Measurements from ENCODE around the gene RHEB. TPM values are rescaled to one million over a fixed set of nuclear protein-coding genes. Genes with fewer than 3 reads are reported as not detected.

RHEB gene
- total RNA-seq, 1 donor from 2014 or later: 71.7 TPM

DNA sequence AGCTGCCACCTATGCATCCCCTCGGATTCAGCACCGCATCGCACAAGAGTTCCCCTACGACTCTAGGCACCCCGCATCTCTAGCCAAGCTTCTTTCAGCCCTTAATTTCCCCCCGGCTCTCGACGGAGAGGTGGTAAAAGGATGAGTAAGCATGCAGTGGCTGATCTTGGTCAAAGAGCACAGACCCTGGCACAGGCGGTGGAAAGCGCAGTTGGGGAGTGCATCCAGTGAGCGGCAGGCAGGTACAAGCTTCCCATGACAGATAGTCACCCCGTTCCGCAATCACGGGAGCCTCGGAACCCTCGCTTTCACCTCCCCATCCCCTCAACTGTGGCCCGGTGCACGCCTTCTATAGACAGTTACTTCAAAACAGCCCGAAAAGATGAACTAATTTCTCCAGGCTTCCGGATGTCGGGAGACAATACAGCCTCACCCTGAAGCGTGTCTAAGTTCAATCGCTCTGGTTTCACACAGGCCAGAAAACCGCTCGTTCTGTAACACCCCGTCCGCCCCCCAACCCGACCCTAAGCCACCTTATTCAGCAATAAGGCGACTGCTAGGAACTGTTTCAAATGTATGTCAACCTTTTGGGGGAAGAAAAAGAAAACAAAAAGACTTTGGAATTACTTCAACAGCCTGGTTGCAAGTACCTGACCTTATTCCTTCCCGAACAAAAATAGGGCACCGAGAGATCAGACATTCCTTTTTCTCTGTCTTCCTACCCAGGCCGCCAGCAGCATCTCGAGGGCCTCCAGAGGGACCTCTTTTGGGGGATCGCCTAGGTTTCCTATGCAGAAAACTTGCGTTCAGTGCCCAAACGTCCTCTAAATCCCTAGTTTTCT is 1.4 kb downstream of the RHEB start:
- H3K36me3 Mint-ChIP-seq (ENCODE audit: insufficient read depth): peaks cover 6% of the 10 kb centered on the region
- H3K4me1 Mint-ChIP-seq (ENCODE audit: low read depth): peaks cover 22% of the 10 kb centered on the region
- H3K27ac Mint-ChIP-seq: peak overlapping the region; percentile 97
- no peak for DNase-seq (ENCODE audit: low spot score, unreplicated experiment)
- TF ChIP-seq, protein P1, sequence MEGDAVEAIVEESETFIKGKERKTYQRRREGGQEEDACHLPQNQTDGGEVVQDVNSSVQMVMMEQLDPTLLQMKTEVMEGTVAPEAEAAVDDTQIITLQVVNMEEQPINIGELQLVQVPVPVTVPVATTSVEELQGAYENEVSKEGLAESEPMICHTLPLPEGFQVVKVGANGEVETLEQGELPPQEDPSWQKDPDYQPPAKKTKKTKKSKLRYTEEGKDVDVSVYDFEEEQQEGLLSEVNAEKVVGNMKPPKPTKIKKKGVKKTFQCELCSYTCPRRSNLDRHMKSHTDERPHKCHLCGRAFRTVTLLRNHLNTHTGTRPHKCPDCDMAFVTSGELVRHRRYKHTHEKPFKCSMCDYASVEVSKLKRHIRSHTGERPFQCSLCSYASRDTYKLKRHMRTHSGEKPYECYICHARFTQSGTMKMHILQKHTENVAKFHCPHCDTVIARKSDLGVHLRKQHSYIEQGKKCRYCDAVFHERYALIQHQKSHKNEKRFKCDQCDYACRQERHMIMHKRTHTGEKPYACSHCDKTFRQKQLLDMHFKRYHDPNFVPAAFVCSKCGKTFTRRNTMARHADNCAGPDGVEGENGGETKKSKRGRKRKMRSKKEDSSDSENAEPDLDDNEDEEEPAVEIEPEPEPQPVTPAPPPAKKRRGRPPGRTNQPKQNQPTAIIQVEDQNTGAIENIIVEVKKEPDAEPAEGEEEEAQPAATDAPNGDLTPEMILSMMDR (IDR thresholded peaks at IDR 0.05; ENCODE audit: unreplicated experiment): no peak
- H3K9me3 Mint-ChIP-seq (ENCODE audit: low read depth): peaks cover 5% of the 10 kb centered on the region
- peak overlapping the region; percentile 91 for H3K4me3 Mint-ChIP-seq (ENCODE audit: low read depth)
- H3K27me3 Mint-ChIP-seq: no peaks in the 10 kb centered on the region

DNA sequence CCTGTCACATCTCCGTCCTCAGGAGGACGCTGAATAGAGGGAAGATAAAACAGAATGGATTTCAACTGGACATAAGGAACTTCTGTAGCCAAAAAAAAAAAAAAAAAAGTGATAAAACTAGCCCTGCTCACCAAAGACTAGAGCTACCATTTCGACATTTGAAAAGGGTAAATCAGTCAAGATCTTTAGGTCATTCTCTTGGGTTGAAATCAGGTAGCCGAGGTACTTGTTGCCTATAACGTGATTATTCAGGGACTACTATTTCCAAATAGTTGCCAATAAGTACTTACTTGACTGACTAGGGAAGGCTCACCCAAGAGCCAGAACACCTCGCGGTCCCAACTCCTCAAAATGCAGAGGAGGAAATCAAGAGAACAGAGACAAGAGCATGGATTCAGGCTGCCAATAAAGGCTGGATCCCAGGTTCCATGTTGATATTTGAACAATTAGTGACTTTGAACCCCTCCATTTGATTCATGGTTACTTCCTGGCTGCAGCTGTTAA is 2.0 kb downstream of the RHEB start:
- H3K4me3 Mint-ChIP-seq (ENCODE audit: low read depth): peak overlapping the region; percentile 91
- peaks cover 19% of the 10 kb centered on the region for H3K4me1 Mint-ChIP-seq (ENCODE audit: low read depth)
- H3K36me3 Mint-ChIP-seq (ENCODE audit: insufficient read depth): peaks cover 6% of the 10 kb centered on the region
- H3K9me3 Mint-ChIP-seq (ENCODE audit: low read depth): peaks cover 5% of the 10 kb centered on the region
- peak overlapping the region; percentile 97 for H3K27ac Mint-ChIP-seq
- no peak for DNase-seq (ENCODE audit: low spot score, unreplicated experiment)
- no peaks in the 10 kb centered on the region for H3K27me3 Mint-ChIP-seq
- TF ChIP-seq, protein P1 (IDR thresholded peaks at IDR 0.05; ENCODE audit: unreplicated experiment): no peak

DNA sequence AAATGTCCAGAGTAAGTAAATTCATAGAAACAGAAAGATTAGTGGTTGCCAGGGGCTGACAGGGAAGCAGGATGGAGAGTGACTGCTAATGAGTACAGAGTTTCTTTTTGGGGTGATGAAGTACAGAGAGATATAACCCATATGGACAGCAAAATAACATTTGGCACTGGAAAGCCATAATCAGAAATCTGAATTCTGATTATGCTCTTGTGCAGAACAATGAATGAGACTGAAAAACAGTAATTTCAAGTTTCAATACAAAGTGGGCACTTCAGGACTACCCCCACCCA is 4.5 kb downstream of the RHEB start:
- TF ChIP-seq, protein P1 (IDR thresholded peaks at IDR 0.05; ENCODE audit: unreplicated experiment): no peak
- no peak for DNase-seq (ENCODE audit: low spot score, unreplicated experiment)
- Mint-ChIP-seq H3K27ac (no peak overlapping the region), H3K27me3 (no peaks in the 10 kb centered on the region), H3K36me3 (ENCODE audit: insufficient read depth) (peaks cover 6% of the 10 kb centered on the region), H3K9me3 (ENCODE audit: low read depth) (peaks cover 5% of the 10 kb centered on the region), H3K4me1 (ENCODE audit: low read depth) (peaks cover 21% of the 10 kb centered on the region), H3K4me3 (ENCODE audit: low read depth) (no peak overlapping the region)

DNA sequence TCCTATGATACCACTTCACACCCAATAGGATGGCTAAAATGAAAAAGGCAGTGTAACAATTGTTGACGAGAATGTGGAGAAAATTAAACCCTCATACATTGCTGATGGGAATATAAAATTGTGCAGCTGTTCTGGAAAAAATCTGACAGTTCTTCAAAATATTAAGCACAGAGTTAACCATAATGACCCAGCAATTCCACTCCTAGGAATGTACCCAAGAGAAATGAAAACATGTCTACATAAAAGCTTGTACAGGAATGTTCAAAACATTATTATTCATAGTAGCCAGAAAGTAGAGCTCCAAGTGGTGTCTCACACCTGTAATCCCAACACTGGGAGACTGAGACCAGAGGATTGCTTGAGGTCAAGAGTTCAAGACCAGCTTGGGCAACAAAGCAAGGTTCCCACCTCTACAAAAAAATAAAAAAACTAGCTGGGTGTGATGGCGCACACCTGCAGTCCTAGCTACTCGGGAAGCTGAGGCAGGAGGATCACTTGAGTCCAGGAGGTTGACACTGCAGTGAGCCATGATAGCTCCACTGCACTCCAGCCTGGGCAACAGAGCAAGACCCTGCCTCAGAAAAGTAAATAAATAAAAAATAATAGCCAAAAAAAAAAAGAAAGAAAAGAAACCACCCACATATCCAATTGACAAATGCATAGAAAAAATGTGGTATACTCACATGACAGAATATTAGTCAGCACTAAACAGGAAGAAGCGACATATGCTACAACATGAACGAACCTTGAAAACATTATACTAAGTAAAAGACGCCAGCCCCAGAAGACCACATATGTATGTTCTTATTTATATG is 5.0 kb downstream of the RHEB start:
- no peaks in the 10 kb centered on the region for H3K27me3 Mint-ChIP-seq

DNA sequence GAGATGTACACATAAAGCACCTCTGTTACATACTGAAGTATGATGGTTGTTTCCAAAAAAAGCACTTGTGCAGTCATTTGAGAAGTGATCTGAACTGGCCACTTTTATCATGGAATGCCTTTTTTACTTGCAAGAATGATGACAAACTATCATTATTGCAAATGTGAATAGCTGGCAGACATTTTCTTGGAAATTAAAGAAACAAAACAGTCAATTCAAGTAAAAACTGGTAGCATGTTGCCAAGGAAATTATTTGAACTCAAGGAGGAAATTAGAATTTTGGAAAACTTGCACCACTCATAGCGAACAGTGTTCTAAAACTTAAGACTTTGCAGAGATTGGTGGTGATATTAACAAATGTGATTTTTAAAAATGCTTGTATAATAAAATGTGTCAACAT is 6.6 kb downstream of the RHEB start:
- H3K27ac Mint-ChIP-seq: no peak overlapping the region
- H3K27me3 Mint-ChIP-seq: no peaks in the 10 kb centered on the region
- peaks cover 7% of the 10 kb centered on the region for H3K36me3 Mint-ChIP-seq (ENCODE audit: insufficient read depth)
- H3K4me1 Mint-ChIP-seq (ENCODE audit: low read depth): peaks cover 28% of the 10 kb centered on the region
- no peak overlapping the region for H3K4me3 Mint-ChIP-seq (ENCODE audit: low read depth)
- no peak for DNase-seq (ENCODE audit: low spot score, unreplicated experiment)
- peaks cover 5% of the 10 kb centered on the region for H3K9me3 Mint-ChIP-seq (ENCODE audit: low read depth)
- TF ChIP-seq, protein P1 (IDR thresholded peaks at IDR 0.05; ENCODE audit: unreplicated experiment): no peak

More for the DNA sequence above, 5.0 kb downstream of the RHEB start:
- no peak overlapping the region for H3K27ac Mint-ChIP-seq
- H3K36me3 Mint-ChIP-seq (ENCODE audit: insufficient read depth): peaks cover 6% of the 10 kb centered on the region
- H3K9me3 Mint-ChIP-seq (ENCODE audit: low read depth): peaks cover 5% of the 10 kb centered on the region
- peaks cover 27% of the 10 kb centered on the region for H3K4me1 Mint-ChIP-seq (ENCODE audit: low read depth)
- TF ChIP-seq, protein P1 (IDR thresholded peaks at IDR 0.05; ENCODE audit: unreplicated experiment): no peak
- no peak overlapping the region for H3K4me3 Mint-ChIP-seq (ENCODE audit: low read depth)
- DNase-seq (ENCODE audit: low spot score, unreplicated experiment): no peak
